GM20431 (cell line): Measurements from ENCODE around the gene RGL2.
"Not testable (repeated sequence)": the region's sequence is repeated elsewhere in the genome, so short reads cannot be mapped to it uniquely, and the experiment has no call there.

ENCODE experiments used
- in situ Hi-C: fragments of 300-500 bp; cut with MseI, MboI; formaldehyde crosslinking; loops from one replicate; pipeline ENCODE4 v1.15.0; 2020; ENCODE audit warnings: low sequenced_read_pairs; ENCODE audit not compliant: unreplicated experiment

Gene RGL2

GRCh38 chr6:33296797-33297405, 1.8 kb downstream of the RGL2 start:
- in situ Hi-C loops = no loop called here

- in situ Hi-C loops = no loop called here
Measured at GRCh38 chr6:33295621-33296369, 2.9 kb downstream of the RGL2 start.

GRCh38 chr6:33294086-33294823, 4.5 kb downstream of the RGL2 start:
- in situ Hi-C loops = no loop called here

- in situ Hi-C loops = no loop called here
Measured at GRCh38 chr6:33292996-33293682, 5.6 kb downstream of the RGL2 start.

- in situ Hi-C loops = no loop called here
Measured at GRCh38 chr6:33290459-33290858, 8.3 kb downstream of the RGL2 start.

- in situ Hi-C loops = no loop called here
Measured at GRCh38 chr6:33289784-33290315, 8.9 kb downstream of the RGL2 start.

GRCh38 chr6:33288921-33289783, 9.6 kb downstream of the RGL2 start, which contains the start of the genes PFDN6 and WDR46:
Gene PFDN6 (plus strand): TSS chr6:33289601. CDS start chr6:33289857, 256 bp downstream.
Gene WDR46 (minus strand): TSS chr6:33289239. CDS start chr6:33289170, 69 bp downstream.
- in situ Hi-C loops = no loop called here

GRCh38 chr6:33288141-33288920, 10.4 kb downstream of the RGL2 start:
- in situ Hi-C loops = no loop called here

- in situ Hi-C loops = no loop called here
Measured at GRCh38 chr6:33286946-33287914, 11.5 kb downstream of the RGL2 start.

GRCh38 chr6:33285214-33285613, 13.5 kb downstream of the RGL2 start:
- in situ Hi-C loops = not testable (repeated sequence)

GRCh38 chr6:33280539-33280938, 18.2 kb downstream of the RGL2 start:
- in situ Hi-C loops = no loop called here

- in situ Hi-C loops = no loop called here
Measured at GRCh38 chr6:33279971-33280511, 18.7 kb downstream of the RGL2 start.

GRCh38 chr6:33279257-33279695, 19.5 kb downstream of the RGL2 start:
- in situ Hi-C loops = no loop called here

GRCh38 chr6:33278810-33279209, 19.9 kb downstream of the RGL2 start:
- in situ Hi-C loops = no loop called here

GRCh38 chr6:33278392-33278741, 20.4 kb downstream of the RGL2 start:
- in situ Hi-C loops = no loop called here

GRCh38 chr6:33277663-33278391, 20.9 kb downstream of the RGL2 start:
- in situ Hi-C loops = no loop called here
